Measurements from ENCODE around the gene HTRA1.

The HTRA1 gene

DNA sequence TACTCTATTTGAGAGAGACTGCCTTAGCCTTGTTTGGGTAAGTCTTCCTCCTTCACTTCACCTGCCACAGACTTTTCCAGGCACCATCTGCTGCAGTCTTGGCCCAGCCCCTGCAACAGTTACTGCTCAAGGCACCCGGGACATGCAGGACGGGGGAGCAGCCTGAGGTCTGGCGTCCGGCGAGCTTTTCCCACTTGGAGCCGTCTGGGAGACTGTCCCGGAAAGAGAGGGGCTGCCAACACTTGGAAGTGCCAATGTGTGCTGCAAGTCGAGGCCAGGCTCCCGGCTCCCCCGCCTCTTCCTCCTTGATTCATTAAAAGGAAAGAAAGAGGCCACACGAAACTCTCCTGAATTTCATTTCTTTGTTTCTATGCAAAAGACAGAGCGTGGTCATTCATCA, 13.7 kb downstream of the HTRA1 start:
- no peak for DNase-seq

DNA sequence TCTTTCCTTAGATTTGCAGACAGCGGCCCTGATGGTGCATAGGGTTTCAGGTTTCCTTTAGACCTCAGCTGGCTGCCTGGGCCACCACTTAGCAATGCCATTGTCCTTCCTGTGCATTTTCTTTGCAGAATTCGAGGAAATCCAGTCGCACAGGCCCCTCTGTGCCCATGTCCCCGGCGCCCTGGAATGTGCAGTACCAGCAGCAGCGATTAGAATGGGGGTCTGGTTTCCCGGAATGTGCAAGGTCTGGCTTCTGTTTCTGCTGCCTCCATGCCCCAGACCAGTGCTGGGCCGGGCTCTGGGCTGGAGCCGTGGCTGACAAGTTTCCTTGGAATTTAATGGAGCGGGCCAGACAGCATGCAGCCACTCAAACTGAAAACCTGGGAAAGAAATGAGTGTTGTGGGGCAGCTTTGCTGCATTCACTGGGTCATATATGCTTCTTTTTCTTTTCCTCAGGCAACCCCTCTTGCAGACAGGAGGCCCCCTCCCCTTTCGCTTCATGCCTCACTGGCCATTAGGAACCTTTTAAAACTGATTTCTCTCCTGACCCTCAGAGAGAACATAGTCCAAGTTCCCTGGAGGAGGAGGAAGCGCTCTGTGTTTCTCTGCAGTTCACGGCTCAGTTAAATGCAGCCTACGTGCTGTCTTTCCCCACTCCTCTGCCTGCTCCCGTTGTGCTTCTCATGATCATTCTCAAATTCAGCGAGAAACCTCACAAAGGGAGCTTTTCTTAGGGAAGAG, 14.4 kb downstream of the HTRA1 start:
- no peak for DNase-seq

- DNase-seq = no peak
Measured at GRCh38 chr10:122476333-122476695, 15.0 kb downstream of the HTRA1 start.

DNA sequence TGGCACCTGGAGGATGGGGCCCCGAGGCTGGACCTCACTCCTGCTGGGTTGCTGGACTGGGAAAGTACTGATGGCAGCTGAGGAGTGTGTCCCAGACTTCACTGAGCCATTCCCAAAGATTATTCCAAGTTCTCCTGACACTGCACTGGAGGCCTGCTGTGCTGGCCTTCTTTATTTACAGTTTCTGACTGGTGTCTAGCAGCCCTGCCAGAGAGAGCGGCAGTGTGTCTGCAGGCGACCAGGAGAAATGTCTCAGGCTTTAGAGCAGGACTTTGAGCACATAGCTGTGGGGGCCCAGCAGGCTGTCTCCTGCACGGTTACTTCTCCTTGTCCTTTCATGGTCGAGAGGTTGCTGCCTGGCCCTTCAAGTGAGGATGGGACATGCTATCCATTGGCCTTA, 16.1 kb downstream of the HTRA1 start:
- DNase-seq = no peak

GRCh38 chr10:122478971-122479370, 17.6 kb downstream of the HTRA1 start:
- DNase-seq = no peak

DNA sequence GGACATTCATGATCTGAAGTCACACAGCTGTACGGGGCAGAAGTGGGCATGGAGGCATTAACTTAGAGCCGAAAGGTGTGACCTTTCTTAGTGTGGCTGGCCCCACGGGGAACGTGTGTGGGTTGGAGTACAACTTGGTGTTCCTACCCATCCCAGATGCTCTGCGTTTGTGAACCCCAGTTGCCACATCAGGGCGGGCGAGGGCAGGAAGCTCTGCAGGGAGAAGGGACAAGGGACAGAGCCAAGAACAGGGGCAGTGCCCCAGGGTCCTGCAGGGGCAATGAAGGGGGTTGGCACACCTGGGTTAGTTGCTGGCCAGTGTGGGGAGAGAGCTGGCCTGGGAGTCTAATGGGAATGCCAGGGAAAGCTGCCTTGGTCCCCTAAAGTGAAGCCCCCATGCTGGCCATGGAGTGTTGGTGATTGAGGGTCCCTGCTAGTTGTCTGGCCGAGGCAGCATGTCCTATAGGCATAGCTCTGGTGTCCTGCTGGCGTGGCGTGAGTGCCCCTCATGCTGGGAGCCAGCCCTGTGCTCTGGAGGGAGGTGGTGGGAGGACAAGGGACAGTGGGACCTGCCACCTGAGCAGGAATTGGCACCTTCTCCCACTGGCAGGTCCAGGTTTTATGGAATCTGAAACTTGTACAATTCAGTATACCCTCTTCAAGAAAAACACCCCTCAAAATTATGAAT, 18.9 kb downstream of the HTRA1 start:
- DNase-seq = no peak

GRCh38 chr10:122481296-122482056, 20.1 kb downstream of the HTRA1 start:
- no peak for DNase-seq

DNA sequence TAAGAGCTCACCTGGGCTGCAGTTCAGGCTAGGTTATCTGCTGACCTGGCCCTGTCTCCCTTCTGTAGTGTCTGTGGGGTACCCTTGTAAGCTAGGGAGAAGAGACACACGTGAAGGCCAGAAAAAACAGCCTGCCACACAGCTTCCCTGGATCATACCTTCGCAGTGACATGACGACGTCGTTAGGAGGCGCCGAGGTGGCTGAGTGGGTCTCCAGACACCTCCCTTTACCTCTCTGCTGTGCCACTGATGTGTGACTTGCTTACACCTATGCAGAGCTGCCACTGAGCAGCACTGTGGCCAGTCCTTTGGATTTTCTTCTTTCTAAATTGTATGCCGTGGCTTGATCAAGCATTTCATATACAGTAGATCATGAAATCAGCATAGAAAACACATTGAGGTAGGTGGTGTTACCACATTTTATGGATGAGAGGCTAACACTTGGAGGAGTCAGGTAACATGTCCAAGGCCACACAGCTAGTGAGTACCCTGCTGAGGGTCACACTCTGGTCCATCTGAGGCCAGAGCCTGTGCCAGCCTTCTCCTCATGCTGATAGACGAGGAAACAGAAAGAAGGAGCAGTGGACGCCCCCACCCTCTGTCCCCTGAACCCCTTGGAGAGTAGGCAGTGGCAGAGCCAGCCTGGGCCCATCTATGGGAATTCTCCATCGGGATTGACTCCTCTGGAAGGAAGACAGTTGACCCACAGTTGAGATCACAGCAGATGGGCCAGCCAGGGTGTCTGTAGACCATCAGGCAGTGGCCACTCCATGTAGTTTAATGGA, 23.1 kb downstream of the HTRA1 start:
- no peak for DNase-seq

DNA sequence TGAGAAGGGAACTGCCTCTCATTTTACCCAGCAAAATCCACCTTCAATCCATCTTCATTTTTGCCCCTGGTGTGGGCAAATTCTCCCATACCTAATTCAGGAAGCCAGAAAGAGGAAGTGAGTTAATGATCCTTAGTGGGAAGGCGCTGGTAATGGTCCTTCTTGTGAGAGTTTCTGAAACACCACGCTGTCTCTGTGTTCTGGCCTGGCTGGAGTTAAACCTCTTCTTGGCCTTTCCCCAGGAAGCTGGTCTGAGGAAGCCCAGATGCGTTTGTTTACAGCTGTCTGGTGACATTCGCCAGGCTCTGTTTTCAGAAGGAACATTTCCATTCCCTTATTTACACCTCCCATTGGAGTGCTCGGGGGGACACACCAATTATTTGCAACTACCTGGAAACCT, 24.3 kb downstream of the HTRA1 start:
- no peak for DNase-seq

DNA sequence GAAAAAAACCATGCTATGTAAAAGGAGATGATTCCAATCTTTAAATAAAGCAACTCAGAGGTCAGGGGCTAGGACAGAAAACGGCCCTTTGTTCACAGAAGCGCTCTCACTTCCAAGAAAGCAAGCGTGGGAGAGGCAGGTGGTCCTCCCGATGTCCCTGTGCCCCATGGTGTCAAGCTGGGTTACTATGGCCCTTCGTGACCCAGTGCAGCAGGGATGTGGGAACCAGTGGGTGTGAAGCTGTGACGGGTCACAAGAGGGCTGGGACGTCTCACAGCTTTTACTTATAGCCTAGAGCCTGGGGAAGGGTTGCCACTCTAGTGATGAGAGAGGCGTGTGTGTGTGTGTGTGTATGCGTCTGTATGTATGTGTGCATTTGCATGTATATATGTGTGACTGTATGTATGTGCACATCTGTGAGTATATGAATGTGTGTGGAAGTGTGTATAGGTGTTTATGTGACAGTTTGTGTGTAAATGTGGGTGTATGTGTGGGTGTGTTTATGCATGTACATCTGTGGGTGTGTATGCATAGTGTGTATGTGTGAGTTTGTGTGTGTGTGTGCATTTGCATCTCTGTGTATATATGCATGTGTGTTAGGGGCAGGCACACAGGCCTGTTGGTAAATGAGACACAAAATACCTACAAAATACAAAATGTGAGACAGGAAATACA, 25.2 kb downstream of the HTRA1 start:
- no peak for DNase-seq

DNA sequence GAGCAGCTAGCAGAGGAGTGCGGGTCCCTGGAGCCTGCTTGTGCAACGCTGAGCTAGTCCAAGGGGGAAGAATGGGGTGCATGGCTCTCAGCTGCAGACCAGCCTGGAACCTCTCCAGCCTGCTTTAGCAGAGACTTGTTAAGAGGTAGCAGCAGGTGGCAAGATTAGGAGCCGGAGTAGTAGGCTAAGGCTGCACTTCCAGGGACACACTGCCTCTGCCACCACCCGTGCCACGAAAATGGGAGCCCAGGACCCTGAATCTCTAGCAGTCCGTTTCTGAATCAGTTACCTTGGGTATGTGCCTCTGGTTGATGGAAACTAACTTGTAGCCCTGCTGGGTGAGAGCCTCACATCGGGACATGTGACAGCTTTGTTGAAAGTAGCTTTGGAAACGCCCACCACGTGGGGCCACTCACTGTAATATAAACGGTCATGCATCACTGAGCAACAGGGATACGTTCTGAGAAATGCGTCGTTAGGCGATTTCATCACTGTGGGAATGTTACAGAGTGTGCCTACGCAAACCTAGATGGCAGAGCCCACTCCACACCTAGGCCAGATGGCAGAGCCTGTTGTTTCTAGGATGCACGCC, 25.9 kb downstream of the HTRA1 start:
- DNase-seq = no peak

GRCh38 chr10:122490268-122490667, 28.9 kb downstream of the HTRA1 start:
- DNase-seq = no peak

GRCh38 chr10:122490786-122491680, 29.7 kb downstream of the HTRA1 start:
- DNase-seq = no peak

DNA sequence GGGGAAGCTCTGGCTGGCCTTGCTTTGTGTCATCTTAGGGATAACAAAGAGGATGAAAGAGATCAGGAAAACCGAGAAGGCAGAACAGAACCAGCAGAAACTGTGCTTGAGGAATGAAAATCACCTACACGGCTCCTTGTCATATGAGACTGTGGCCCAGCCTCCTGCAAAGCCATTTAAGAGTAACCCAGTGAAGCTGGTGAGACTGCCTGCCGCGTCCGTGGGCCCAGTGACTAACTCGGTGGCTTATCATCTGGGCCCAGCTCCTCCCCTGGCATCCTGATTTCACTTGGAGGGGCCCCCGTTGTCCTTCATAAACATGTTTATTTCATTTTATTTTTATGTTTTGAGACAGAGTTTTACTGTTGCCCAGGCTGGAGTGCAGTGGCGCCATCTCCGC, 30.7 kb downstream of the HTRA1 start:
- DNase-seq = no peak

DNA sequence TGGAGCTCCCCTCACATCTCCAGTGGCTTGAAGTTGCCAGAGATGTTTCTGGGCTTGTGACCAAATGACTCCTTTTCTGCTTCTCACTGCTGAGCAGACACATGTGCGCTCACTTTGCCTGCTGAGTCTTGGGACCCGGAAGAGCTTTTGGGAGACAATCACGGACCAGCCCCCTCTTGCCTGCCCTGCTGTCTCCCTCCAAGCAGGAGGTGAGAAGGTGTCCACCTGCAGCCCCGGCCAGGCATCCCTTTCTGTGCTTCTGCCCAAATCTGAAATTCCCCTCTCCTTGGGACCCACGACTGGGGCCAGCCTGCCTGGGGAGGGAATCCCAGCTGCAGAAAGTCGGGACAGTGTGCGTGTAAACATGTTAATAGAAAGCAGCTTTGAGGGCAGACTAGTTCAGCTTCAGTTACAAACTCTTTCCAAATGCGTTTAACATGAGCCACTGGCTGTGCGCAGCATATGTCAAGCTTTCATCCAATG, 31.7 kb downstream of the HTRA1 start:
- DNase-seq = no peak

- DNase-seq = no peak
Measured at GRCh38 chr10:122493761-122494160, 32.4 kb downstream of the HTRA1 start.

DNA sequence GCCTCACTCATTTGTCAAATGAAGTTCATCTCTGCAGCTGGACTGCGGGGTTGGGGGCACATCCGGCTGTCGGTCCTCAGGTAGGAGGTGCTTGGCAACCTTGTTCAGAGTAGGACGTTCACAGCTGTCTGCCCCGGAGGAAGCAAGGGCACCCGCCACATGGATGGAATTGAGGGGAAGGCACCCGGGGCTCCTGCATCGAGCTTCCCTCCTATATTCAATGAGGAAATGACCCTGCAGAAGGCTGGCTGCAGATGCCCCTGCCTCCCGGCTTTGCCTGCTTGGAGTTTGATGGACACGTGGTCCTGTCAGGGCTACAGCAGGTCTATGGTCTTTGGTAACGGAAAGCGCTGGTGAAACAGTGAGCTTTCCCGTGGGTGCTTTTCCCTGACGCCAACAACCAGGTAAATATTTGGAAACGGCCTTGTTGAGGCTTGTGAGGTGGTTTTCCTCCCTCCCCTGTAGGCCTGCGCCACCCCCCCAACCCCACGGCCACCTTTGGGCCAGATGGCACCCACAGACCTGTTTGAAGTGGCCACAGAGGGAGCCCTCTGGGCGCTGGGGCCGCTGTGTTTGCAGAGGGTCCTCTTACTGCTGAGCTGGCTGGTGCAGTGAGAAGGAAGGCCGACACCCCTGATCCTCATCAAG, 32.9 kb downstream of the HTRA1 start:
- no peak for DNase-seq

DNA sequence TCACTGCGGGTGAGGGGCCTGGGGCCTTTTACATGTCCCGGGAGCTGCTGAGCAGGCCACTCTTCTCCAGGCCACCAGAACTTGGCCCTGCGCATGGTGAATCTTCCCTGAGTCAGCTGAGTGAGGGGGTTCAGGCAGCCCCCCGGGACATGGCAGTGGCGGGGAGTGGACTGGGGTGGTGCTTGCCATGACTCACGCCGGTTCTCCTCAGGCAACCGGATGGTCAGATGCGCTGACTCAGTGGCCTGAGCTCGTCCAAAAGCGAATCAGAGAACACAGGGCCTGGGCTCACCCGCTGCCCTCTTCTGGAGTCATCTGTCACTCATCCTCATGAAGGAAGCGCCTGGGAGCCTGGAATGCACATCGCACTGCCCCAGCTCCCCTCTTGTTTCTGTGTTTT, 33.5 kb downstream of the HTRA1 start:
- DNase-seq = no peak

- no peak for DNase-seq
Measured at GRCh38 chr10:122495406-122496340, 34.3 kb downstream of the HTRA1 start.
